ENCODE data around the gene GRID1. TPM values are rescaled to one million over a fixed set of nuclear protein-coding genes. Genes with fewer than 3 reads are reported as not detected.

Gene GRID1
- total RNA-seq, 4 donors from 2014 or later: 0.88 to 7.3 (median 4.1) TPM

GRCh38 chr10:85861513-85862197 lies 504.9 kb downstream of the GRID1 start:
- no peaks in the 10 kb centered on the region for H3K27me3 ChIP-seq
- no peaks in the 10 kb centered on the region for H3K36me3 ChIP-seq
- no peak overlapping the region for H3K4me3 ChIP-seq
- no peak for TF ChIP-seq CTCF (IDR thresholded peaks at IDR 0.05)
- no peak for TF ChIP-seq POLR2A (IDR thresholded peaks at IDR 0.05)
- DNase-seq: no peak
- intact Hi-C loops (cut with DNase I; ENCODE audit: low total_unique reads): no loop called here
- no peaks in the 10 kb centered on the region for H3K4me1 ChIP-seq
- H3K9me3 ChIP-seq: no peaks in the 10 kb centered on the region
- H3K27ac ChIP-seq: no peak overlapping the region

GRCh38 chr10:85859859-85860258 lies 506.7 kb downstream of the GRID1 start:
- Histone ChIP-seq H3K4me1 (no peaks in the 10 kb centered on the region), H3K4me3 (no peak overlapping the region), H3K27ac (no peak overlapping the region), H3K36me3 (no peaks in the 10 kb centered on the region), H3K9me3 (no peaks in the 10 kb centered on the region), H3K27me3 (no peaks in the 10 kb centered on the region)
- no peak for TF ChIP-seq POLR2A (IDR thresholded peaks at IDR 0.05)
- no peak for TF ChIP-seq CTCF (IDR thresholded peaks at IDR 0.05)
- intact Hi-C loops (cut with DNase I; ENCODE audit: low total_unique reads): no loop called here
- DNase-seq: no peak

GRCh38 chr10:85858776-85859515 lies 507.6 kb downstream of the GRID1 start:
- H3K9me3 ChIP-seq: no peaks in the 10 kb centered on the region
- intact Hi-C loops (cut with DNase I; ENCODE audit: low total_unique reads): no loop called here
- no peaks in the 10 kb centered on the region for H3K27me3 ChIP-seq
- no peak for TF ChIP-seq POLR2A (IDR thresholded peaks at IDR 0.05)
- no peak for TF ChIP-seq CTCF (IDR thresholded peaks at IDR 0.05)
- no peak overlapping the region for H3K27ac ChIP-seq
- H3K36me3 ChIP-seq: no peaks in the 10 kb centered on the region
- H3K4me1 ChIP-seq: no peaks in the 10 kb centered on the region
- DNase-seq: no peak
- no peak overlapping the region for H3K4me3 ChIP-seq

GRCh38 chr10:85857791-85858190 lies 508.8 kb downstream of the GRID1 start:
- no peak for DNase-seq
- intact Hi-C loops (cut with DNase I; ENCODE audit: low total_unique reads): no loop called here

GRCh38 chr10:85857305-85857704 lies 509.3 kb downstream of the GRID1 start:
- Histone ChIP-seq H3K9me3 (no peaks in the 10 kb centered on the region), H3K4me1 (no peaks in the 10 kb centered on the region), H3K27ac (no peak overlapping the region), H3K27me3 (no peaks in the 10 kb centered on the region), H3K4me3 (no peak overlapping the region), H3K36me3 (no peaks in the 10 kb centered on the region)
- TF ChIP-seq CTCF (IDR thresholded peaks at IDR 0.05): no peak
- TF ChIP-seq POLR2A (IDR thresholded peaks at IDR 0.05): no peak
- no peak for DNase-seq
- intact Hi-C loops (cut with DNase I; ENCODE audit: low total_unique reads): no loop called here

More at GRCh38 chr10:85857791-85858190, 508.8 kb downstream of the GRID1 start:
- Histone ChIP-seq H3K27ac (no peak overlapping the region), H3K9me3 (no peaks in the 10 kb centered on the region), H3K4me1 (no peaks in the 10 kb centered on the region), H3K27me3 (no peaks in the 10 kb centered on the region), H3K36me3 (no peaks in the 10 kb centered on the region), H3K4me3 (no peak overlapping the region)
- TF ChIP-seq POLR2A (IDR thresholded peaks at IDR 0.05): no peak
